ENCODE measurements around the gene CADM1.

The CADM1 gene

DNA sequence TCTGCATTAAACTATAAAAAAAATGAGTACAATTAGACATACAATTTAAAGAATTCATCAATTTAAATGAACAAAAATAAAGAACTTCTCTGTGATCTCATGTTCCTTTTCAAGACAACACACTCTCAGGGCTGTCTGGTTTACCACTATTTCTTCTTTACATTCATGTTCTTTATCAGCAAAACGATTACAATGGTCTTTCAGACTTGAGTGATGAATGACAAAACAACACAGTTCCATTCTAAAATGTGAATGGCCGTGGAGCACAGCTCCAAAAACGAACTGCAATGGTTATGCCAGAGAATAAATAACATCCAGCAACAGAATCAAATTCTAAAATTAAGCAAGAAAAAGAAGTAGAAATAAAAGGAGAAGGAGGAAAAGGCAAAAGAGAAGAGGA, 113.1 kb downstream of the CADM1 start:
- no peak for DNase-seq

DNA sequence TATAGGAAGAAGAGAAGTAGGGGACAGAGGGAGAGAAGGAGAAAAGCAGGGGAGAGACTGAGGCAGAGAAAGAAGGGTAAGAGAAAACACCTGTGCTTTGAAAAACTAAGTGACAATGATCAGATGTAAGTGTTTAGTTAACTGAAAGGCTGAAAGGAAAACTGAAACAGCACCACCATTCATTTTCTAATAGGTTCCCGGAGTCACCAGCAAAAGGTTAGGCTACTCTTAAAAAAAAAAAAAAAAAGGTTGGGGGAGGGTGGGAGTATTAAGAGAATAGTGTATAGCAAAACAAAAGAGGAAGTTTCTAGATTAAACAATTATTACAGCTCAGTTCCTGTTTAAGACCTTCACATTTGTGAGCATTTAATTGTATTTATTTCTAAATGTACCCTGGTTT, 113.8 kb downstream of the CADM1 start:
- DNase-seq = no peak

DNA sequence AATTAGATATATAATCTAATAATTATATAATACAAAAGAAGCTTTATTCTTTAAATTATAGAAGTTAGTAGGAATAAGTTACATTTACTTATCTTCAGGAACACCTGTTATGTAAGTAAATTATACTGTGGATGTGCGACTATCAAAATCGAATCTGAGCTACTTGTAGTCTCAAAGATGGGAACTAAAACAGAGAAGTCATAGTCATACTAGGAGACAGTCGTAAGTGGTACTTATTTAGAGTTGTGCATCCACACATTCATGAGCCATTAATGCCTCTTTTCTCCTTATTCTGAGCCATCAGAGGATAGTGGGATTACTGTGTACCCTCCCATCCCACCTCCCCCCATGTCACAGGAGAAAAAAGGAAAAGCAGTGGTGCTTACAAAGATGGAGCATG, 114.4 kb downstream of the CADM1 start:
- DNase-seq = no peak

GRCh38 chr11:115385226-115385625, 119.0 kb downstream of the CADM1 start:
- DNase-seq = no peak

- no peak for DNase-seq
Observed at GRCh38 chr11:115384236-115384635, 120.0 kb downstream of the CADM1 start.

- DNase-seq = no peak
Observed at GRCh38 chr11:115383431-115383830, 120.8 kb downstream of the CADM1 start.

DNA sequence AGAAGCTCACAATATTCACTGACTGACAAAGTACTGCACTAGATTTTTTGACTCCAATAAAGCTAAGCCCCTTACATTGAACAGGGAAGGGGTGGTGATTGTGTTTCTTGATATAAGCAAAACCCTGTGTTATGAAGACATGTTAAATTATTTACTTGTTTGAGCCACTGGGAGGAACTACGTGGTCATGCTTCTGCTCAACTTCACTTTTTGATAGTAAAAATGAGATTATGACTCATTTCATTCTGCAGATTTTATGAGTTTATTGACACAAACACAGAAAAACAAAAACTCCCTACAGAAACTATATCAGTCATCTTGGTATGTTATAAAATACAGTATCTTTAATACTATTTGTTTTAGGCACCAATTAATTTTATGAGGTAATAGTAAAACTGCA, 124.7 kb downstream of the CADM1 start:
- DNase-seq = no peak

DNA sequence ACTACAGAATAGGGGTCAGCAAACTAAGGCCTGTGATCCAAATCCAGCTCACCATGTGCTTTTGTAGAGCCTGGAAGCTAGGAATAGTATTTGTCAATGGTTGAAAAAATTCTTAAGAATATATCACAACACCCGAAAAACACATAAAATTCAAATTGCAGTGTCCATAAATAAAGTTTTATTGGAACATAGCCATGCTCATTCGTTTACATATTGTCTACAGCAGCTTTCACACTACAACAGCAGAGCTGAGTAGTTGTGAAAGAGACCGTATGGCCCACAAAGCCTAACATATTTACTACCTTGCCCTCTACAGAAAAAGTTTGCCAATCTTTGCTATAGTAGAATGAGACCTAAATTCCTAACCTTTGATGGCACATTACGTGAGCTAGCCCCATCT, 125.7 kb downstream of the CADM1 start:
- no peak for DNase-seq

- DNase-seq = no peak
Observed at GRCh38 chr11:115377882-115378296, 126.3 kb downstream of the CADM1 start.

GRCh38 chr11:115368616-115369015, 135.6 kb downstream of the CADM1 start:
- no peak for DNase-seq

DNA sequence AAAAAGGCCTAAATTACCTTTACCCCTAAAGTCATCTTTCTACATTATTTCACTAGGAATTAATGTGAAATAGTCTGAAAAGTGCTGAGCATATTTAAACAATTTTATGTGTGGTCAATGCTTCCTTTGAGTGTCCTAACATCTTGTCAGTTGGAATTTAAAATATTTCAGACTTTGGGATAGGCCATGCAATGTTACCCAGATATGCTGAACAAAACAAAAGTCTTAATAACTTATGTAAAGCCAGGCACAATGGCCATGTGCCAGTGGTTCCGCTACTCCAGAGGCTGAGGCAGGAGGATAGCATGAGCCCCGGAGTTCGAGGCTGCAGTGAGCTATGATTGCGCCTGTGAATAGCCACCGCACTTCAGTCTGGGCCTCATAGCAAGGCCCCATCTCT, 137.4 kb downstream of the CADM1 start:
- DNase-seq = no peak

DNA sequence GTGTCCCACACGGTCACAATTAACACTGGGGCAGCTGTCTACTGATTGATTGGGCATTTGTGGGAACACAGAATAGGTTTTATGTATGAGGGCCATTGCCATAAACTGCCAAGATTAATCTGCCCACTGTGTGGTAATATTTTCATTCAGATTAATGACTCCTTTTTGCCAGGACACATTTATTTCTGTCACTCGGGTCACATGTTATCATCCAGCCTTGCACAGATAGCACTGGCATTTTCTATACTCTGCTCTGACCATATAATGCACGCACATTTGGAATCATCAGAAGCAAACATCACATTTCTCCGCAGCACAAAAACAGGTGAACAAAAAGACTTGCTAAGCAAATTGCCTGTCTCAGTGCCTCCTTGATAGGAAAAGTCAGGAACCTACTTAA, 138.3 kb downstream of the CADM1 start:
- no peak for DNase-seq

GRCh38 chr11:115364896-115365295, 139.3 kb downstream of the CADM1 start:
- no peak for DNase-seq

GRCh38 chr11:115363921-115364320, 140.3 kb downstream of the CADM1 start:
- no peak for DNase-seq

DNA sequence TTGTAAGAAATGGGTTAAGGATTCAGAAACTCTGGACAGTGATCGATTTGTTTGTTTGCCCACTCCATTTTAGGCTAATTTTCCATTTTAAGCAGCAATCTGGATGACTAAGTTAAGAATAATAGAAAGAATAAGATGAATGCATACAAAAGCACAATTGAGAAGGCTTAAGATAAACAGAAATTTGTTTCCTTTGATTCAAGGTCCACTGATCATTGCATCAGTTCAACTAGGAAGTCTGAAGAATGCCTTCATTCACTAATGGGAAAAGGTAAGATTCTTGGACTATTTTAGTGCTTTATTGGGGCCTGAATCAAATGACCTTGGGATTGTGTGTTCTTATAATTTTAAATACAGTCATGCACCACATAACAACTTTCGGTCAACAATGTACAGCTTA, 140.8 kb downstream of the CADM1 start:
- no peak for DNase-seq

DNA sequence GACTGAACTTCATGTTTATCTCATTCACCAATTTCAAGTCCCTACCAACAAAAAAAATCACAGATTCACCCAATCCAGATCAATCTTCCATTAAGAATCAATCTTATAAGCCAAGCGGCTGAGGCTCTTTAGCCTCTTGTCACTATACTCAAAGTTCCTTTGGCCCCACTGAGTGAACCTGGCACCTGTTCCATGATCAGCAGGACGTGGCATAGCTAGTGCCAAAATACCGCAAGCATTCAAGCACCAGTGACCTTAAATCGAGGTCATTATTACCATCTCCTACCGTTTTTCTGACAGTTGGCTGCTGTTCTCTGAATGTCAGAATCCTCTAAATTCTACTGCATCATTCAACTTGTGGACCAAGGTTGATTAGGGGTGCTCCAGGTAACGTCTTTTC, 141.2 kb downstream of the CADM1 start:
- DNase-seq = no peak

GRCh38 chr11:115361025-115361424, 143.2 kb downstream of the CADM1 start:
- no peak for DNase-seq

GRCh38 chr11:115360186-115360824, 143.9 kb downstream of the CADM1 start:
- no peak for DNase-seq

GRCh38 chr11:115357066-115357465, 147.1 kb downstream of the CADM1 start:
- no peak for DNase-seq

- DNase-seq = no peak
Observed at GRCh38 chr11:115352805-115353485, 151.3 kb downstream of the CADM1 start.

- no peak for DNase-seq
Observed at GRCh38 chr11:115349335-115350017, 154.7 kb downstream of the CADM1 start.

- no peak for DNase-seq
Observed at GRCh38 chr11:115348416-115348815, 155.8 kb downstream of the CADM1 start.

GRCh38 chr11:115347106-115347505, 157.1 kb downstream of the CADM1 start:
- DNase-seq = no peak

DNA sequence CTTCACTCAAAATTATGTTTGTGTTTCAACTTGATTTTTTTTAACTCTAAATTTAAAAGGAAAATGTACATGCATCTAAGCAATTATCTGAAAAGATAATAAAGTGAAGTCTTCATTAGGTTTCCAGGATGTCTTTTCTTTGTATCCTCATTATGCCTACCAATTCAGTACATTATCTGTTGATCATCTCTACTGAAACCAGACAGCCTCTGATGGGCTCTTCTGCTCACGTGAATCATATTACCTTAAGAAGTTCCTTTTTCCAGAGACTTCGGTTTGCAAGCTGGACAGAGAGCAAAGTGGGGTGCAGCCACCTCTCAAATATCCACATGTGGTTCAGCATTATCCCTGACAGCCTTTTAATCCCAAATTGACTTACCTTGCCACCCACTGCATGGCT, 158.4 kb downstream of the CADM1 start:
- no peak for DNase-seq
